ENCODE measurements around the gene PDZD7.

Gene PDZD7

GRCh38 chr10:101001659-101002035 is 29.3 kb downstream of the PDZD7 start:
- no peak for DNase-seq (ENCODE audit: low read depth in 2 of 2)

- DNase-seq (ENCODE audit: low read depth in 2 of 2) = no peak
These were observed 29.8 kb downstream of the PDZD7 start for GRCh38 chr10:101000915-101001658.

- DNase-seq (ENCODE audit: low read depth in 2 of 2) = no peak
These were observed 30.6 kb downstream of the PDZD7 start for GRCh38 chr10:101000127-101000914.

GRCh38 chr10:100999742-101000126 is 31.2 kb downstream of the PDZD7 start, which contains the start of gene LZTS2:
Gene LZTS2 (plus strand): TSS chr10:100999808. CDS start chr10:101002539, 2,731 bp downstream.
- DNase-seq (ENCODE audit: low read depth in 2 of 2) = no peak

- peak in 1 of 2 experiments; percentile 42 for DNase-seq (ENCODE audit: low read depth in 2 of 2)
These were observed 31.8 kb downstream of the PDZD7 start for GRCh38 chr10:100998991-100999741.

GRCh38 chr10:100998183-100998990 is 32.5 kb downstream of the PDZD7 start:
- DNase-seq (ENCODE audit: low read depth in 2 of 2) = peak; percentile 43 to 48

GRCh38 chr10:100997360-100998182 is 33.4 kb downstream of the PDZD7 start:
- DNase-seq (ENCODE audit: low read depth in 2 of 2) = no peak

- DNase-seq (ENCODE audit: low read depth in 2 of 2) = no peak
These were observed 34.1 kb downstream of the PDZD7 start for GRCh38 chr10:100996678-100997359.

- DNase-seq (ENCODE audit: low read depth in 2 of 2) = no peak
These were observed 35.7 kb downstream of the PDZD7 start for GRCh38 chr10:100995181-100995580.

GRCh38 chr10:100993986-100994708 is 36.8 kb downstream of the PDZD7 start:
- DNase-seq (ENCODE audit: low read depth in 2 of 2) = no peak

GRCh38 chr10:100989088-100989487 is 41.8 kb downstream of the PDZD7 start:
- DNase-seq (ENCODE audit: low read depth in 2 of 2) = no peak

- DNase-seq (ENCODE audit: low read depth in 2 of 2) = no peak
These were observed 42.8 kb downstream of the PDZD7 start for GRCh38 chr10:100988166-100988565.

GRCh38 chr10:100987685-100988049 is 43.3 kb downstream of the PDZD7 start:
- no peak for DNase-seq (ENCODE audit: low read depth in 2 of 2)

- peak in 1 of 2 experiments; percentile 30 for DNase-seq (ENCODE audit: low read depth in 2 of 2)
These were observed 43.8 kb downstream of the PDZD7 start, which contains the start of the genes MRPL43 and TWNK for GRCh38 chr10:100986952-100987684. Gene MRPL43 (minus strand): TSS chr10:100987497. CDS start chr10:100987443, 54 bp downstream. Gene TWNK (plus strand): TSS chr10:100987543. CDS start chr10:100988211, 668 bp downstream.

GRCh38 chr10:100986623-100986951 is 44.3 kb downstream of the PDZD7 start:
- no peak for DNase-seq (ENCODE audit: low read depth in 2 of 2)

GRCh38 chr10:100985336-100985735 is 45.6 kb downstream of the PDZD7 start:
- DNase-seq (ENCODE audit: low read depth in 2 of 2) = no peak

GRCh38 chr10:100984672-100985177 is 46.2 kb downstream of the PDZD7 start:
- no peak for DNase-seq (ENCODE audit: low read depth in 2 of 2)

Data from fibroblast of skin of left biceps (primary cell).